Osteocyte (in vitro differentiated cells): ENCODE results near the gene ZNF273. TPM values are rescaled to one million over a fixed set of nuclear protein-coding genes. Genes with fewer than 3 reads are reported as not detected.

ENCODE experiments used
- DNase-seq: peaks from one replicate; pipeline ENCODE4 v3.0.0; 2021; ENCODE audit warnings: mixed read lengths; ENCODE audit not compliant: unreplicated experiment; ENCODE audit errors: extremely low spot score
- H3K27ac Mint-ChIP-seq: one replicate; pipeline ENCODE4 v1.8.0; 2021; ENCODE audit warnings: mild to moderate bottlenecking, mixed read lengths; ENCODE audit not compliant: unreplicated experiment
- H3K27me3 Mint-ChIP-seq: one replicate; pipeline ENCODE4 v1.8.0; 2021; ENCODE audit warnings: mixed read lengths; ENCODE audit not compliant: unreplicated experiment
- H3K36me3 Mint-ChIP-seq: one replicate; pipeline ENCODE4 v1.8.0; 2021; ENCODE audit warnings: mixed read lengths; ENCODE audit not compliant: unreplicated experiment
- H3K4me1 Mint-ChIP-seq: one replicate; pipeline ENCODE4 v1.8.0; 2021; ENCODE audit warnings: mixed read lengths; ENCODE audit not compliant: unreplicated experiment
- H3K4me3 Mint-ChIP-seq: one replicate; pipeline ENCODE4 v1.8.0; 2021; ENCODE audit warnings: mild to moderate bottlenecking, moderate library complexity, mixed read lengths; ENCODE audit not compliant: unreplicated experiment
- H3K9me3 Mint-ChIP-seq: one replicate; pipeline ENCODE4 v1.8.0; 2021; ENCODE audit warnings: mixed read lengths; ENCODE audit not compliant: unreplicated experiment
- total RNA-seq: library from RNA; stranded (reverse); gene quantifications from 2 replicates; pipeline ENCODE4 v1.2.1, GENCODE V29; 2021
- TF ChIP-seq, protein P1 (sequence below): fragments of 200-600 bp; sonication (generic); IDR thresholded peaks from 2 replicates; pipeline ENCODE4 v1.5.0; 2021; ENCODE audit warnings: antibody characterized with exemption, mild to moderate bottlenecking, moderate library complexity

Gene ZNF273
- total RNA-seq, 1 donor from 2014 or later: 1.8 TPM

DNA sequence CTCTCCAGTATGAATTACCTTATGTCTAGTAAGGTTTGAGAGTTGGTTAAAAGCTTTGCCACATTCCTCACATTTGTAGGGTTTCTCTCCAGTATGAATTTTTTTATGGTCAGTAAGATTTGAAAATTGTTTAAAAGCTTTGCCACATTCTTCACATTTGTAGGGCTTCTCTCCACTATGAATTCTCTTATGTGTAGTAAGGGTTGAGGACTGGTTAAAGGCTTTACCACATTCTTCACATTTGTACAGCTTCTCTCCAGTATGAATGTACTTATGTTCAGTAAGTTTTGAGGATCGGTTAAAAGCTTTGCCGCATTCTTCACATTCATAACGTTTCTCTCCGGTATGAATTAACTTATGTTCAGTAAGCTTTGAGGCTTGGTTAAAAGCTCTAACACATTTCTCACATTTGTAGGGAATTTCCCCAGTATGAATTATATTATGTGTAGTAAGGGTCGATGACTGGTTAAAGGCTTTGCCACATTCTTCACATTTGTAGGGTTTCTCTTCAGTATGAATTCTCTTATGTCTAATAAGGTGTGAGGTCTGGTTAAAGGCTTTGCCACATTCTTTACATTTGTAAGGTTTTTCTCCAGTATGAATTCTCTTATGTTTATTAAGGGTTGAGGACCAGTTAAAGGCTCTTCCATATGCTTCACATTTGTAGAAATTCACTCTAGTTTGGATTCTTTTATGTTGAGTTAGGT lies 75.6 kb downstream of the ZNF273 start:
- peaks cover 68% of the 10 kb centered on the region for H3K36me3 Mint-ChIP-seq
- H3K27me3 Mint-ChIP-seq: no peaks in the 10 kb centered on the region
- DNase-seq: no peak
- peaks cover 68% of the 10 kb centered on the region for H3K9me3 Mint-ChIP-seq
- no peaks in the 10 kb centered on the region for H3K4me1 Mint-ChIP-seq
- TF ChIP-seq, protein P1, sequence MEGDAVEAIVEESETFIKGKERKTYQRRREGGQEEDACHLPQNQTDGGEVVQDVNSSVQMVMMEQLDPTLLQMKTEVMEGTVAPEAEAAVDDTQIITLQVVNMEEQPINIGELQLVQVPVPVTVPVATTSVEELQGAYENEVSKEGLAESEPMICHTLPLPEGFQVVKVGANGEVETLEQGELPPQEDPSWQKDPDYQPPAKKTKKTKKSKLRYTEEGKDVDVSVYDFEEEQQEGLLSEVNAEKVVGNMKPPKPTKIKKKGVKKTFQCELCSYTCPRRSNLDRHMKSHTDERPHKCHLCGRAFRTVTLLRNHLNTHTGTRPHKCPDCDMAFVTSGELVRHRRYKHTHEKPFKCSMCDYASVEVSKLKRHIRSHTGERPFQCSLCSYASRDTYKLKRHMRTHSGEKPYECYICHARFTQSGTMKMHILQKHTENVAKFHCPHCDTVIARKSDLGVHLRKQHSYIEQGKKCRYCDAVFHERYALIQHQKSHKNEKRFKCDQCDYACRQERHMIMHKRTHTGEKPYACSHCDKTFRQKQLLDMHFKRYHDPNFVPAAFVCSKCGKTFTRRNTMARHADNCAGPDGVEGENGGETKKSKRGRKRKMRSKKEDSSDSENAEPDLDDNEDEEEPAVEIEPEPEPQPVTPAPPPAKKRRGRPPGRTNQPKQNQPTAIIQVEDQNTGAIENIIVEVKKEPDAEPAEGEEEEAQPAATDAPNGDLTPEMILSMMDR: no peak
- H3K4me3 Mint-ChIP-seq: no peak overlapping the region
- H3K27ac Mint-ChIP-seq: no peak overlapping the region

Other genes with a start within 250 kb of the ZNF273 start
- gene ZNF107, start 237.1 kb upstream of the ZNF273 start, total RNA-seq: 2.4 and 2.6 TPM in 2 replicates
- gene ZNF138, start 108.8 kb upstream of the ZNF273 start, total RNA-seq: 2.7 and 4.0 TPM in 2 replicates
- gene ZNF117, start 87.8 kb downstream of the ZNF273 start, total RNA-seq: 8.3 and 10.7 TPM in 2 replicates
- 15.9 and 19.0 TPM in 2 replicates for gene ERV3-1, start 103.4 kb downstream of the ZNF273 start, total RNA-seq